Right kidney (tissue), 1 donor: ENCODE results near the gene CCDC102A.
"Not testable (repeated sequence)": the region's sequence is repeated elsewhere in the genome, so short reads cannot be mapped to it uniquely, and the experiment has no call there.

Experiments
- DNase-seq: peaks from one replicate; pipeline ENCODE4 v3.0.0-alpha.2; 2016

Gene CCDC102A

GRCh38 chr16:57566436-57566835, 30.1 kb upstream of the CCDC102A start:
- DNase-seq = no peak

GRCh38 chr16:57565461-57565860, 29.1 kb upstream of the CCDC102A start:
- no peak for DNase-seq

- DNase-seq = no peak
Observed at GRCh38 chr16:57564571-57565270, 28.4 kb upstream of the CCDC102A start.

GRCh38 chr16:57563761-57564160, 27.4 kb upstream of the CCDC102A start:
- DNase-seq = no peak

- DNase-seq = no peak
Observed at GRCh38 chr16:57563487-57563750, 27.0 kb upstream of the CCDC102A start.

- DNase-seq = no peak
Observed at GRCh38 chr16:57562669-57563486, 26.5 kb upstream of the CCDC102A start.

- DNase-seq = no peak
Observed at GRCh38 chr16:57562066-57562465, 25.7 kb upstream of the CCDC102A start.

GRCh38 chr16:57559072-57559790, 22.9 kb upstream of the CCDC102A start:
- DNase-seq = no peak

GRCh38 chr16:57556941-57557541, 20.7 kb upstream of the CCDC102A start:
- no peak for DNase-seq

- DNase-seq = no peak
Observed at GRCh38 chr16:57555831-57556230, 19.5 kb upstream of the CCDC102A start.

GRCh38 chr16:57551057-57551456, 14.7 kb upstream of the CCDC102A start:
- no peak for DNase-seq

GRCh38 chr16:57549730-57550129, 13.4 kb upstream of the CCDC102A start:
- DNase-seq = no peak

- no peak for DNase-seq
Observed at GRCh38 chr16:57548408-57548807, 12.0 kb upstream of the CCDC102A start.

- not testable (repeated sequence) for DNase-seq
Observed at GRCh38 chr16:57547524-57547923, 11.2 kb upstream of the CCDC102A start.

GRCh38 chr16:57544124-57544653, 7.8 kb upstream of the CCDC102A start:
- DNase-seq = no peak

- no peak for DNase-seq
Observed at GRCh38 chr16:57541754-57542435, 5.5 kb upstream of the CCDC102A start.

- no peak for DNase-seq
Observed at GRCh38 chr16:57540906-57541753, 4.8 kb upstream of the CCDC102A start.

GRCh38 chr16:57540387-57540786, 4.0 kb upstream of the CCDC102A start:
- DNase-seq = no peak

GRCh38 chr16:57539072-57539796, 2.9 kb upstream of the CCDC102A start:
- DNase-seq = no peak

- DNase-seq = no peak
Observed at GRCh38 chr16:57538235-57538721, 1.9 kb upstream of the CCDC102A start.
